A549 treated with GW870086 at 1 μM for 4 hours (cell line): ENCODE data around the gene CNIH1. TPM values are rescaled to one million over a fixed set of nuclear protein-coding genes. Genes with fewer than 3 reads are reported as not detected.

Experiments
- total RNA-seq: library from RNA; stranded (reverse); fragments of 200-300 nt; extraction: Qiagen RNA extraction; gene quantifications from 5 replicates; pipeline ENCODE4 v1.2.3, GENCODE V29; 2022; ENCODE audit warnings: low read depth

The CNIH1 gene
- 239 to 340 TPM (median 257 TPM) in 5 replicates for total RNA-seq

GRCh38 chr14:54440873-54441868 is at the start of gene CNIH1:
Gene CNIH1, minus strand, starts transcription at chr14:54441374. Its CDS starts 47 bp downstream, at chr14:54441327.

GRCh38 chr14:54488646-54489317 is 47.6 kb upstream of the CNIH1 start, which contains the start of gene GMFB:
Gene GMFB, minus strand, starts transcription at chr14:54488980. Its CDS starts 53 bp downstream, at chr14:54488927.

GRCh38 chr14:54396493-54397335 is 44.5 kb downstream of the CNIH1 start, which contains the start of gene CDKN3:
Gene CDKN3, plus strand, starts transcription at chr14:54397007. Its CDS starts 62 bp downstream, at chr14:54397069.

Other genes starting within 250 kb of the CNIH1 start
- gene CDKN3, start 44.4 kb downstream of the CNIH1 start, total RNA-seq: 76.4 to 82.2 TPM (median 79.0 TPM) in 5 replicates
- 32.4 to 71.7 TPM (median 43.2 TPM) in 5 replicates for gene GMFB, start 47.6 kb upstream of the CNIH1 start, total RNA-seq
- gene CGRRF1, start 68.5 kb upstream of the CNIH1 start, total RNA-seq: 17.1 to 25.2 TPM (median 22.0 TPM) in 5 replicates
- 7.5 to 10.2 TPM (median 9.1 TPM) in 5 replicates for gene SAMD4A, start 125.8 kb upstream of the CNIH1 start, total RNA-seq